Keratinocyte (primary cell): ENCODE results near the gene ACSL4. TPM values are rescaled to one million over a fixed set of nuclear protein-coding genes. Genes with fewer than 3 reads are reported as not detected.
"Not testable (repeated sequence)": the region's sequence is repeated elsewhere in the genome, so short reads cannot be mapped to it uniquely, and the experiment has no call there.

Experiments
- DNase-seq: peaks from one replicate; pipeline ENCODE4 v3.0.0-alpha.2; 2011; ENCODE audit warnings: low read depth, missing footprints, low spot score
- FAIRE-seq: peaks from 2 replicates; lab custom pipeline; 2011; peaks lifted over from hg19 to GRCh38; lab: Jason Lieb, UNC
- H2AFZ ChIP-seq: 2 replicates; pipeline ENCODE4 v1.6.0; 2012; ENCODE audit warnings: low read length, control low read depth, inconsistent platforms; ENCODE audit not compliant: control insufficient read depth
- H3K27ac ChIP-seq: 2 replicates; pipeline ENCODE4 v1.5.1; 2011; ENCODE audit warnings: low read length; ENCODE audit not compliant: control insufficient read depth, insufficient read depth
- H3K27me3 ChIP-seq: 3 replicates; pipeline ENCODE4 v1.6.0; 2011; ENCODE audit warnings: low read length; ENCODE audit not compliant: control insufficient read depth, insufficient read depth; ENCODE audit errors: extremely low read depth
- H3K36me3 ChIP-seq, 2 experiments: 2 replicates in 1 of 2; 3 replicates in 1 of 2; pipeline ENCODE4 v1.5.1; 2011; ENCODE audit warnings: low read length in 2 of 2, mild to moderate bottlenecking in 1 of 2; ENCODE audit not compliant: control insufficient read depth in 2 of 2, insufficient read depth in 2 of 2; ENCODE audit errors: extremely low read depth in 1 of 2
- H3K4me1 ChIP-seq: 3 replicates; pipeline ENCODE4 v1.5.1; 2011; ENCODE audit warnings: low read length; ENCODE audit not compliant: control insufficient read depth, insufficient read depth; ENCODE audit errors: extremely low read depth
- H3K4me2 ChIP-seq: 3 replicates; pipeline ENCODE4 v1.6.0; 2011; ENCODE audit warnings: low read depth, low read length; ENCODE audit not compliant: control insufficient read depth, insufficient read depth; ENCODE audit errors: extremely low read depth
- H3K4me3 ChIP-seq, 3 experiments: fragments of 200-600 bp in 1 of 3; sonication (generic) in 1 of 3; 2 replicates in 2 of 3; 3 replicates in 1 of 3; pipeline ENCODE4 v1.5.1; 2011 to 2016; ENCODE audit warnings: low read length in 3 of 3, mild to moderate bottlenecking in 3 of 3, control low read depth in 2 of 3, inconsistent platforms in 1 of 3, low read depth in 1 of 3, mixed read lengths in 1 of 3, mixed run types in 1 of 3, moderate library complexity in 1 of 3; ENCODE audit not compliant: control insufficient read depth in 2 of 3, insufficient read depth in 2 of 3; ENCODE audit errors: extremely low read depth in 1 of 3
- H3K79me2 ChIP-seq: 2 replicates; pipeline ENCODE4 v1.6.0; 2012; ENCODE audit warnings: low read length; ENCODE audit not compliant: control insufficient read depth, insufficient read depth
- H3K9ac ChIP-seq: 3 replicates; pipeline ENCODE4 v1.6.0; 2011; ENCODE audit warnings: low read length; ENCODE audit not compliant: control insufficient read depth, insufficient read depth; ENCODE audit errors: extremely low read depth
- H3K9me1 ChIP-seq: 3 replicates; pipeline ENCODE4 v1.6.0; 2011; ENCODE audit warnings: low read length; ENCODE audit not compliant: control insufficient read depth, insufficient read depth; ENCODE audit errors: extremely low read depth
- H3K9me3 ChIP-seq: 2 replicates; pipeline ENCODE4 v1.5.1; 2012; ENCODE audit warnings: low read depth, low read length; ENCODE audit not compliant: control insufficient read depth
- H4K20me1 ChIP-seq: 3 replicates; pipeline ENCODE4 v1.6.0; 2011; ENCODE audit warnings: low read length; ENCODE audit not compliant: control insufficient read depth, insufficient read depth; ENCODE audit errors: extremely low read depth
- CTCF ChIP-seq, 3 experiments: IDR thresholded peaks in 1 of 3; conservative IDR thresholded peaks in 1 of 3; optimal IDR thresholded peaks in 1 of 3; 2 replicates in 2 of 3; 3 replicates in 1 of 3; pipeline versions ENCODE3 to v1.5.1; 2011; ENCODE audit warnings: low read length in 3 of 3, mild to moderate bottlenecking in 3 of 3, moderate library complexity in 2 of 3, control low read depth in 1 of 3, inconsistent platforms in 1 of 3; ENCODE audit not compliant: insufficient read depth in 2 of 3; ENCODE audit errors: extremely low read depth in 1 of 3
- EZH2 ChIP-seq: IDR thresholded peaks from one replicate; pipeline ENCODE4 v1.6.1; 2012; ENCODE audit warnings: inconsistent platforms, mild to moderate bottlenecking, low read length, moderate library complexity
- dilution Hi-C: fragments of 300-500 bp; cut with MboI; formaldehyde crosslinking; loops from one replicate; pipeline ENCODE4 v1.7.0; 2020; ENCODE audit warnings: low sequenced_read_pairs; ENCODE audit not compliant: extremely low pct_ligation_motif_present
- polyA plus RNA-seq, 5 experiments: library from polyadenylated mRNA; depleted of rRNA in 3 of 5; stranded (reverse) in 3 of 5; stranded (forward) in 1 of 5; unstranded in 1 of 5; fragments of >200 nt; gene quantifications; 1 replicate in 1 of 5; 2 replicates in 3 of 5; 3 replicates in 1 of 5; pipeline versions ENCODE4 v1.2.1 to v1.2.3, GENCODE V29; 2011 to 2012; ENCODE audit warnings: missing spikeins in 2 of 5, low read depth in 1 of 5, low replicate concordance in 1 of 5

Gene ACSL4
- polyA plus RNA-seq, 1 donor (not counting 4 experiments of a cell fraction or from before 2014, with no cell fraction given) = 78.3 TPM

DNA sequence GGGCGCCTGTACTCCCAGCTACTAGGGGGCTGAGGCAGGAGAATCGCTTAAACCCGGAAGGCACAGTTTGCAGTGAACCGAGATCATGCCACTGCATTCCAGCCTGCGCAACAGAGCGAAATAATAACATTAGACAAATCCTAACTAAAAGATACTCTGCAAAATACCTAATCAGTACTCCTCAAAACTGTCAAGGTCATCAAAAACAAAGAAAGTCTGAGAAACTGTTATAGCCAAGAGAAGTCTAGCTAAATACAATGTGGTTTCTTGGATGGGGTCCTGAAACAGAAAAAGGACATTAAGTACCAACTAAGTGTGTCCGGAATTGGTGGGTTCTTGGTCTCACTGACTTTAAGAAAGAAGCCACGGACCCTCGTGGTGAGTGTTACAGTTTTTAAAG lies 14.6 kb upstream of the ACSL4 start:
- dilution Hi-C loops = no loop called here

DNA sequence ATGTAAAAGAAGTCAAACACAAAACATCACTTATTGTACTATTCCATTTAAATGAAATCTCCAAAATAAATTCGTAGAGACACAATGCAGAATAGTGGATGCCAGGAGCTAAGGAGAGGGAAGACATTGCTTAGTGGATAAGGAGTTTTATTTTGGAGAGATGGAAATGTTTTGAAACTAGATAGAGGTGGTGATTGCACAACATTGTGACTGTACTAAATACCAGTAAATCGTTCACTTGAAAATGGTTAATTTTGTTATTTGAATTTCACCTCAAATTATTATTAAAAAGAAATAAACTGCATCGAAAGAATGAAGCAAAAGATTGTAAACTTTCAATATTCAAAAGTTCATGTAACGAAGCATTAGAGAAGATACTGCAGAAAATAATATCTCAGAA lies 9.7 kb upstream of the ACSL4 start:
- H3K9me3 ChIP-seq = no peaks in the 10 kb centered on the region
- no peaks in the 10 kb centered on the region for H3K36me3 ChIP-seq
- no peak overlapping the region for H2AFZ ChIP-seq
- no peaks in the 10 kb centered on the region for H3K9me1 ChIP-seq
- H4K20me1 ChIP-seq = no peaks in the 10 kb centered on the region
- H3K27ac ChIP-seq = no peak overlapping the region
- no peak for TF ChIP-seq CTCF (optimal IDR thresholded peaks at IDR 0.05 in 1 of 3, IDR thresholded peaks at IDR 0.05 in 1 of 3, conservative IDR thresholded peaks at IDR 0.05 in 1 of 3; ENCODE audit: extremely low read depth in 1 of 3, insufficient read depth in 2 of 3, low read length in 3 of 3)
- no peak for TF ChIP-seq EZH2
- no peak overlapping the region for H3K4me3 ChIP-seq
- no peak overlapping the region for H3K4me2 ChIP-seq
- dilution Hi-C loops = no loop called here
- no peaks in the 10 kb centered on the region for H3K27me3 ChIP-seq
- H3K9ac ChIP-seq = no peak overlapping the region
- FAIRE-seq = no peak
- no peaks in the 10 kb centered on the region for H3K79me2 ChIP-seq
- DNase-seq = no peak
- peaks cover 3% of the 10 kb centered on the region for H3K4me1 ChIP-seq

More for the DNA sequence above, 14.6 kb upstream of the ACSL4 start:
- Histone ChIP-seq H3K4me3 (no peak overlapping the region), H3K9ac (no peak overlapping the region), H3K9me1 (no peaks in the 10 kb centered on the region), H3K9me3 (no peaks in the 10 kb centered on the region), H3K79me2 (no peaks in the 10 kb centered on the region), H3K36me3 (no peaks in the 10 kb centered on the region), H3K4me2 (no peak overlapping the region), H3K4me1 (no peaks in the 10 kb centered on the region), H3K27ac (no peak overlapping the region), H3K27me3 (no peaks in the 10 kb centered on the region), H2AFZ (no peak overlapping the region), H4K20me1 (no peaks in the 10 kb centered on the region)
- DNase-seq (no peak), FAIRE-seq (no peak)
- no peak for TF ChIP-seq CTCF (optimal IDR thresholded peaks at IDR 0.05 in 1 of 3, IDR thresholded peaks at IDR 0.05 in 1 of 3, conservative IDR thresholded peaks at IDR 0.05 in 1 of 3; ENCODE audit: extremely low read depth in 1 of 3, insufficient read depth in 2 of 3, low read length in 3 of 3)
- no peak for TF ChIP-seq EZH2

DNA sequence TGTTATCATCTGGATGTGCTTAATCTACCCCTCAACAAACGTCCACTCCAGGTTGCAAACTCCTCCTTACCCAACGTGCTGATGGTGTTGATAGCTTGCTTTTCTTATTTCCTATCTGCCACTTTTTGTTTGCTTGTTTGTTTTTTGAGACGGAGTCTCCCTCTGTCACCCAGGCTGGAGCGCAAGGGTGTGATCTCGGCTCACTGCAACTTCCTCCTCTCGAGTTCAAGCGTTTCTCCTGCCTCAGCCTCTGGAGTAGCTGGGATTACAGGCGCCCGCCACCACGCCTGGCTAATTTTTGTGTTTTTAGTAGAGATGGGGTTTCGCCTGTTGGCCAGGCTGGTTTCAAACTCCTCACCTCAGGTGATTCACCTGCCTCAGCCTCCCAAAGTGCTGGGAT lies 7.8 kb upstream of the ACSL4 start:
- H3K9me1 ChIP-seq, H3K36me3 ChIP-seq, DNase-seq, H3K4me3 ChIP-seq, H3K4me1 ChIP-seq, H3K4me2 ChIP-seq, FAIRE-seq, H2AFZ ChIP-seq, H3K9ac ChIP-seq, H4K20me1 ChIP-seq, H3K27ac ChIP-seq, H3K79me2 ChIP-seq, H3K27me3 ChIP-seq, dilution Hi-C loops, H3K9me3 ChIP-seq: not testable (repeated sequence)
